K562 (cell line): Measurements from ENCODE around the gene PHF21A. TPM values are rescaled to one million over a fixed set of nuclear protein-coding genes. Genes with fewer than 3 reads are reported as not detected.

Experiments
- GTF2A2 ChIP-seq: IDR thresholded peaks from 2 replicates; pipeline ENCODE4 v1.6.1; 2016; ENCODE audit warnings: mild to moderate bottlenecking, missing genetic modification characterization, missing compliant biosample characterization
- HLTF ChIP-seq: fragments of 450-650 bp; IDR thresholded peaks from 2 replicates; pipeline ENCODE4 v1.6.1; 2016
- HNRNPL ChIP-seq: fragments of 200-400 bp; formaldehyde crosslinking; IDR thresholded peaks from 2 replicates; pipeline ENCODE4 v1.6.1; 2017; ENCODE audit warnings: low read depth, mild to moderate bottlenecking, low read length
- KAT2B ChIP-seq: IDR thresholded peaks from one replicate; pipeline ENCODE4 v1.6.1; 2012; ENCODE audit warnings: low read depth, mild to moderate bottlenecking, control low read depth, inconsistent platforms, low read length, moderate library complexity
- KLF16 ChIP-seq: IDR thresholded peaks from 2 replicates; pipeline ENCODE4 v1.6.1; 2016; ENCODE audit warnings: antibody characterized with exemption
- MTA3 ChIP-seq: fragments of 450-650 bp; formaldehyde crosslinking; IDR thresholded peaks from 2 replicates; pipeline ENCODE4 v1.6.1; 2017; ENCODE audit warnings: mild to moderate bottlenecking, borderline replicate concordance
- POLR2B ChIP-seq: fragments of 450-650 bp; IDR thresholded peaks from 2 replicates; pipeline ENCODE4 v1.6.1; 2018; ENCODE audit warnings: low read depth; ENCODE audit not compliant: partially characterized antibody
- U2AF1 ChIP-seq: fragments of 200-400 bp; formaldehyde crosslinking; optimal IDR thresholded peaks from 2 replicates; pipeline ENCODE3; 2017; ENCODE audit warnings: mild to moderate bottlenecking, low read depth, low read length, moderate library complexity
- ZNF124 ChIP-seq: sonication (generic); formaldehyde crosslinking; IDR thresholded peaks from 2 replicates; pipeline ENCODE4 v1.8.1; 2022; ENCODE audit warnings: missing genetic modification reagents
- ZNF24 ChIP-seq: fragments of 450-650 bp; IDR thresholded peaks from 2 replicates; pipeline ENCODE4 v1.6.1; 2016
- ZNF717 ChIP-seq: fragments of 250-450 bp; sonication (Bioruptor Pico); IDR thresholded peaks from 2 replicates; pipeline ENCODE4 v1.5.0; 2021
- ZSCAN32 ChIP-seq: fragments of 450-650 bp; formaldehyde crosslinking; IDR thresholded peaks from 2 replicates; pipeline ENCODE4 v1.4.0; 2020; ENCODE audit warnings: mild to moderate bottlenecking, moderate library complexity
- polyA plus RNA-seq, 8 experiments: library from polyadenylated mRNA; depleted of rRNA in 4 of 8; stranded (reverse) in 5 of 8; unstranded in 3 of 8; fragments of >200 nt; fragmentation: Nextera tagmentation in 2 of 8; fragmentation: Illumina TruSeq in 1 of 8; extraction: Ambion mirVana in 2 of 8; extraction: Trizol in 1 of 8; gene quantifications; 2 replicates each; pipeline versions ENCODE4 v1.2.1 to v1.2.3, GENCODE V29; 2011 to 2014; ENCODE audit warnings: inconsistent platforms in 1 of 8, missing spikeins in 1 of 8
- total RNA-seq, 7 experiments: library from RNA; depleted of rRNA in 6 of 7; stranded (reverse); fragments of >200 nt in 6 of 7; fragmentation: Illumina TruSeq in 2 of 7; extraction: Trizol in 2 of 7; gene quantifications; 2 replicates each; pipeline versions ENCODE4 v1.2.1 to v1.2.3, GENCODE V29; 2011 to 2021; ENCODE audit warnings: low replicate concordance in 1 of 7
- TF ChIP-seq, protein P1 (sequence below): sonication (generic); formaldehyde crosslinking; IDR thresholded peaks from 2 replicates; pipeline ENCODE4 v1.8.1; 2023; ENCODE audit warnings: mild to moderate bottlenecking, missing genetic modification reagents
- TF ChIP-seq, protein P2 (sequence below): fragments of 450-650 bp; IDR thresholded peaks from 2 replicates; pipeline ENCODE4 v1.6.1; 2017; ENCODE audit warnings: antibody characterized with exemption, mild to moderate bottlenecking
- TF ChIP-seq, protein P3 (sequence below): fragments of 250-450 bp; sonication (Bioruptor Pico); IDR thresholded peaks from 2 replicates; pipeline ENCODE4 v1.4.0; 2020
- TF ChIP-seq, protein P4 (sequence below): IDR thresholded peaks from 2 replicates; pipeline ENCODE4 v1.6.1; 2012; ENCODE audit warnings: low read depth, low read length, improper control_type of control experiment, borderline replicate concordance
- TF ChIP-seq, protein P5 (sequence below): fragments of 450-650 bp; formaldehyde crosslinking; IDR thresholded peaks from 2 replicates; pipeline ENCODE4 v1.4.0; 2020; ENCODE audit warnings: mild to moderate bottlenecking, moderate library complexity

The PHF21A gene
- total and polyA plus RNA-seq, 9 of the 15 experiments (the other 6 are each of a cell fraction or from before 2014, with no cell fraction given), result 1.5 to 32.4 (median 10.7) TPM

DNA sequence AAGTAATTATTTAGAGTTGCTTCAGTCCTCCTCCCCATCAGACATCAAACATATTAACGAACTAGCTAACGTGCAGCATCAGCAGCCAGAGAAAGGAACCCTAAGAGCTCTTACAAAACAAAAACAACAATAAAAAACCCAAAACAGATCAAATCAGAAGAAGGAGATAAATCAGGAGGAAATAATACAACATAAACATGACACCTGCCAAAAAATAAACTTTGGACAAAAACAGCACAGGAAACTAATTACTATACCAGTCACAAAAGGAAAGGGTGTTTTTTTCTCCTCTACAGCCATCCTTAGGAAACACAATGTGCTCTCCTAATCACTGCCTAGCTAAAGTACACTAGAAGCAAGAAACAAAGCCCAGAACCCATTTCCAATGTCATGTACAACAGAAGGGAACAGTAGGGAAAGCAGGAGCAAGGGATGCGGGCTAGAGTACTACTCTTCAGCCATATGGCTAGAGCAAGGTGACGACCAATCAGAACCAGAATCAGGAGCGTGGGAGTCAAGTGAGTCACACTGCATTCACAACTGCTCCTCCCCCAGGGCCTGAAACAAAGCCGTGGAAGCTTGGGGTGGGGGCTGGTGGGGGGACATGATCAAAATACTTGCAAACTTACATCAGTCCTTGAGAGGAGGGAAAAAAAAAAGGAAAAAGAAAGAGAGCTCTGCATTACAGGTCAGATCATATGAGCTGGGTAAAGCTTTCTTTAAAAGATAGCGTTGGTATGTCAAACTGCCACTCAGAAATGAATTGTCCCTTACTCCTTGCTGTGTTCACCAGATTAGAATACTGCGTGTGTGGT lies 138.4 kb downstream of the PHF21A start (continued):
- TF ChIP-seq, protein P1, sequence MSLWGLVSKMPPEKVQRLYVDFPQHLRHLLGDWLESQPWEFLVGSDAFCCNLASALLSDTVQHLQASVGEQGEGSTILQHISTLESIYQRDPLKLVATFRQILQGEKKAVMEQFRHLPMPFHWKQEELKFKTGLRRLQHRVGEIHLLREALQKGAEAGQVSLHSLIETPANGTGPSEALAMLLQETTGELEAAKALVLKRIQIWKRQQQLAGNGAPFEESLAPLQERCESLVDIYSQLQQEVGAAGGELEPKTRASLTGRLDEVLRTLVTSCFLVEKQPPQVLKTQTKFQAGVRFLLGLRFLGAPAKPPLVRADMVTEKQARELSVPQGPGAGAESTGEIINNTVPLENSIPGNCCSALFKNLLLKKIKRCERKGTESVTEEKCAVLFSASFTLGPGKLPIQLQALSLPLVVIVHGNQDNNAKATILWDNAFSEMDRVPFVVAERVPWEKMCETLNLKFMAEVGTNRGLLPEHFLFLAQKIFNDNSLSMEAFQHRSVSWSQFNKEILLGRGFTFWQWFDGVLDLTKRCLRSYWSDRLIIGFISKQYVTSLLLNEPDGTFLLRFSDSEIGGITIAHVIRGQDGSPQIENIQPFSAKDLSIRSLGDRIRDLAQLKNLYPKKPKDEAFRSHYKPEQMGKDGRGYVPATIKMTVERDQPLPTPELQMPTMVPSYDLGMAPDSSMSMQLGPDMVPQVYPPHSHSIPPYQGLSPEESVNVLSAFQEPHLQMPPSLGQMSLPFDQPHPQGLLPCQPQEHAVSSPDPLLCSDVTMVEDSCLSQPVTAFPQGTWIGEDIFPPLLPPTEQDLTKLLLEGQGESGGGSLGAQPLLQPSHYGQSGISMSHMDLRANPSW (CRISPR knock-in tag), result no peak
- no peak for TF ChIP-seq GTF2A2 (tag)
- TF ChIP-seq, protein P2, sequence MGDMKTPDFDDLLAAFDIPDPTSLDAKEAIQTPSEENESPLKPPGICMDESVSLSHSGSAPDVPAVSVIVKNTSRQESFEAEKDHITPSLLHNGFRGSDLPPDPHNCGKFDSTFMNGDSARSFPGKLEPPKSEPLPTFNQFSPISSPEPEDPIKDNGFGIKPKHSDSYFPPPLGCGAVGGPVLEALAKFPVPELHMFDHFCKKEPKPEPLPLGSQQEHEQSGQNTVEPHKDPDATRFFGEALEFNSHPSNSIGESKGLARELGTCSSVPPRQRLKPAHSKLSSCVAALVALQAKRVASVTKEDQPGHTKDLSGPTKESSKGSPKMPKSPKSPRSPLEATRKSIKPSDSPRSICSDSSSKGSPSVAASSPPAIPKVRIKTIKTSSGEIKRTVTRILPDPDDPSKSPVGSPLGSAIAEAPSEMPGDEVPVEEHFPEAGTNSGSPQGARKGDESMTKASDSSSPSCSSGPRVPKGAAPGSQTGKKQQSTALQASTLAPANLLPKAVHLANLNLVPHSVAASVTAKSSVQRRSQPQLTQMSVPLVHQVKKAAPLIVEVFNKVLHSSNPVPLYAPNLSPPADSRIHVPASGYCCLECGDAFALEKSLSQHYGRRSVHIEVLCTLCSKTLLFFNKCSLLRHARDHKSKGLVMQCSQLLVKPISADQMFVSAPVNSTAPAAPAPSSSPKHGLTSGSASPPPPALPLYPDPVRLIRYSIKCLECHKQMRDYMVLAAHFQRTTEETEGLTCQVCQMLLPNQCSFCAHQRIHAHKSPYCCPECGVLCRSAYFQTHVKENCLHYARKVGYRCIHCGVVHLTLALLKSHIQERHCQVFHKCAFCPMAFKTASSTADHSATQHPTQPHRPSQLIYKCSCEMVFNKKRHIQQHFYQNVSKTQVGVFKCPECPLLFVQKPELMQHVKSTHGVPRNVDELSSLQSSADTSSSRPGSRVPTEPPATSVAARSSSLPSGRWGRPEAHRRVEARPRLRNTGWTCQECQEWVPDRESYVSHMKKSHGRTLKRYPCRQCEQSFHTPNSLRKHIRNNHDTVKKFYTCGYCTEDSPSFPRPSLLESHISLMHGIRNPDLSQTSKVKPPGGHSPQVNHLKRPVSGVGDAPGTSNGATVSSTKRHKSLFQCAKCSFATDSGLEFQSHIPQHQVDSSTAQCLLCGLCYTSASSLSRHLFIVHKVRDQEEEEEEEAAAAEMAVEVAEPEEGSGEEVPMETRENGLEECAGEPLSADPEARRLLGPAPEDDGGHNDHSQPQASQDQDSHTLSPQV, result no peak
- TF ChIP-seq KAT2B, result no peak
- no peak for TF ChIP-seq ZNF717 (CRISPR knock-in tag)
- no peak for TF ChIP-seq HNRNPL
- TF ChIP-seq POLR2B, result peak; percentile 68
- TF ChIP-seq, protein P3, sequence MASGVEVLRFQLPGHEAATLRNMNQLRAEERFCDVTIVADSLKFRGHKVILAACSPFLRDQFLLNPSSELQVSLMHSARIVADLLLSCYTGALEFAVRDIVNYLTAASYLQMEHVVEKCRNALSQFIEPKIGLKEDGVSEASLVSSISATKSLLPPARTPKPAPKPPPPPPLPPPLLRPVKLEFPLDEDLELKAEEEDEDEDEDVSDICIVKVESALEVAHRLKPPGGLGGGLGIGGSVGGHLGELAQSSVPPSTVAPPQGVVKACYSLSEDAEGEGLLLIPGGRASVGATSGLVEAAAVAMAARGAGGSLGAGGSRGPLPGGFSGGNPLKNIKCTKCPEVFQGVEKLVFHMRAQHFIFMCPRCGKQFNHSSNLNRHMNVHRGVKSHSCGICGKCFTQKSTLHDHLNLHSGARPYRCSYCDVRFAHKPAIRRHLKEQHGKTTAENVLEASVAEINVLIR (CRISPR knock-in tag), result no peak
- TF ChIP-seq MTA3, result no peak; the same call in 1 of the 2 replicates
- TF ChIP-seq HLTF, result no peak
- TF ChIP-seq ZNF24, result no peak; the same call in 1 of the 2 replicates
- TF ChIP-seq, protein P4, sequence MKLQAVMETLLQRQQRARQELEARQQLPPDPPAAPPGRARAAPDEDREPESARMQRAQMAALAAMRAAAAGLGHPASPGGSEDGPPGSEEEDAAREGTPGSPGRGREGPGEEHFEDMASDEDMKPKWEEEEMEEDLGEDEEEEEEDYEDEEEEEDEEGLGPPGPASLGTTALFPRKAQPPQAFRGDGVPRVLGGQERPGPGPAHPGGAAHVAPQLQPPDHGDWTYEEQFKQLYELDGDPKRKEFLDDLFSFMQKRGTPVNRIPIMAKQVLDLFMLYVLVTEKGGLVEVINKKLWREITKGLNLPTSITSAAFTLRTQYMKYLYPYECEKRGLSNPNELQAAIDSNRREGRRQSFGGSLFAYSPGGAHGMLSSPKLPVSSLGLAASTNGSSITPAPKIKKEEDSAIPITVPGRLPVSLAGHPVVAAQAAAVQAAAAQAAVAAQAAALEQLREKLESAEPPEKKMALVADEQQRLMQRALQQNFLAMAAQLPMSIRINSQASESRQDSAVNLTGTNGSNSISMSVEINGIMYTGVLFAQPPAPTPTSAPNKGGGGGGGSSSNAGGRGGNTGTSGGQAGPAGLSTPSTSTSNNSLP, result peak; percentile 86; the same call in 1 of the 2 replicates
- TF ChIP-seq ZSCAN32 (CRISPR knock-in tag), result no peak
- TF ChIP-seq, protein P5, sequence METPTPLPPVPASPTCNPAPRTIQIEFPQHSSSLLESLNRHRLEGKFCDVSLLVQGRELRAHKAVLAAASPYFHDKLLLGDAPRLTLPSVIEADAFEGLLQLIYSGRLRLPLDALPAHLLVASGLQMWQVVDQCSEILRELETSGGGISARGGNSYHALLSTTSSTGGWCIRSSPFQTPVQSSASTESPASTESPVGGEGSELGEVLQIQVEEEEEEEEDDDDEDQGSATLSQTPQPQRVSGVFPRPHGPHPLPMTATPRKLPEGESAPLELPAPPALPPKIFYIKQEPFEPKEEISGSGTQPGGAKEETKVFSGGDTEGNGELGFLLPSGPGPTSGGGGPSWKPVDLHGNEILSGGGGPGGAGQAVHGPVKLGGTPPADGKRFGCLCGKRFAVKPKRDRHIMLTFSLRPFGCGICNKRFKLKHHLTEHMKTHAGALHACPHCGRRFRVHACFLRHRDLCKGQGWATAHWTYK, result 0 out of 2 replicates have a peak, but pooled peaks have one; percentile 35
- TF ChIP-seq U2AF1, result no peak
- TF ChIP-seq ZNF124 (CRISPR knock-in tag), result no peak
- peak; percentile 83 for TF ChIP-seq KLF16
